Measurements from ENCODE around the gene DGAT2L6. TPM values are rescaled to one million over a fixed set of nuclear protein-coding genes. Genes with fewer than 3 reads are reported as not detected.
"Not testable (repeated sequence)": the region's sequence is repeated elsewhere in the genome, so short reads cannot be mapped to it uniquely, and the experiment has no call there.

The DGAT2L6 gene
- total RNA-seq, 1 experiment from 2014 or later, result not detected

DNA sequence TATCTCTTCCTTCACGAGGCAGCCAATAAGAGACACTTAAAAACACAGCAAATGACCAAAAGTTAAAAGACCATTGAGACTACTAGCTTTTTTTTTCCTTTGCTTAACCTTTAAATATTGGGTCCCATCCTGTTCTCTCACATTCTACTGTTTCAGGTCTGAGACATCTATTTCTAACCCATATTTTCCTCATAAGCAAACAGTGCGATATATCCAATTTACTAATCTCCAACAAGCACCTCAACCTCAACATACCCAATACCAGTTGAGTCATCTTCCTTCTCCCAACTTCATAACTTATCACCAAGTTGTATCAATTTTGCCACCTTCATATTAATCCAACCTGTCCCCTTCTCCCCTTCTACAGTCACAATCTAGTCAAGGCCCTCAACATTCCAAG, 64.2 kb downstream of the DGAT2L6 start:
- H3K4me1 Mint-ChIP-seq, result peaks cover 13% of the 10 kb centered on the region
- no peaks in the 10 kb centered on the region for H3K9me3 Mint-ChIP-seq
- no peak overlapping the region for H3K27ac Mint-ChIP-seq
- H3K27me3 Mint-ChIP-seq (ENCODE audit: low read depth), result no peaks in the 10 kb centered on the region
- ChIA-PET POLR2A (no interaction called here), CTCF (no interaction called here)
- no peak overlapping the region for H3K4me3 Mint-ChIP-seq
- TF ChIP-seq ZBTB43 (CRISPR knock-in tag; IDR thresholded peaks at IDR 0.05) (no peak), MXD4 (CRISPR knock-in tag; IDR thresholded peaks at IDR 0.05; ENCODE audit: borderline replicate concordance) (no peak), ZNF423 (CRISPR knock-in tag; IDR thresholded peaks at IDR 0.05) (no peak)
- TF ChIP-seq, protein P1, sequence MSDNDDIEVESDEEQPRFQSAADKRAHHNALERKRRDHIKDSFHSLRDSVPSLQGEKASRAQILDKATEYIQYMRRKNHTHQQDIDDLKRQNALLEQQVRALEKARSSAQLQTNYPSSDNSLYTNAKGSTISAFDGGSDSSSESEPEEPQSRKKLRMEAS (CRISPR knock-in tag; IDR thresholded peaks at IDR 0.05), result no peak
- DNase-seq (ENCODE audit: low spot score) (no peak), ATAC-seq (no peak)
- no peaks in the 10 kb centered on the region for H3K36me3 Mint-ChIP-seq

DNA sequence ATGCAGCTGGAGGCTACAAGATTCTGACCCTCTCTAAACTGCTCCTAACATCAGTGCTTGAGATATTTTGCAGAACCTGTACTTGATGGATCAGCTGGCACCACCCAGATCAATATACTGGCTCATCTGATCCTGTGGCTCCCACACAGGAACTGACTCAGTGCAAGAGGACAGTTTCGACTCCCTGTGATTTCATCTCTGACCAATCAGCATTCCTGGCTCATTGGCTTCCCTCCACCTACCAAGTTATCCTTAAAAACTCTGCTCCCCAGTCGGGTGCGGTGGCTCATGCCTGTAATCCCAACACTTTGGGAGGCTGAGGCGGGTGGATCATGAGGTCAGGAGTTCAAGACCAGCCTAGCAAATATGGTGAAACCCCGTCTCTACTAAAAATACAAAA, 66.3 kb downstream of the DGAT2L6 start:
- H3K36me3 Mint-ChIP-seq; DNase-seq (ENCODE audit: low spot score); H3K27me3 Mint-ChIP-seq (ENCODE audit: low read depth); H3K27ac Mint-ChIP-seq; H3K9me3 Mint-ChIP-seq; ATAC-seq; H3K4me3 Mint-ChIP-seq; POLR2A ChIA-PET; CTCF ChIA-PET: not testable (repeated sequence)
- H3K4me1 Mint-ChIP-seq, result peaks cover 13% of the 10 kb centered on the region

DNA sequence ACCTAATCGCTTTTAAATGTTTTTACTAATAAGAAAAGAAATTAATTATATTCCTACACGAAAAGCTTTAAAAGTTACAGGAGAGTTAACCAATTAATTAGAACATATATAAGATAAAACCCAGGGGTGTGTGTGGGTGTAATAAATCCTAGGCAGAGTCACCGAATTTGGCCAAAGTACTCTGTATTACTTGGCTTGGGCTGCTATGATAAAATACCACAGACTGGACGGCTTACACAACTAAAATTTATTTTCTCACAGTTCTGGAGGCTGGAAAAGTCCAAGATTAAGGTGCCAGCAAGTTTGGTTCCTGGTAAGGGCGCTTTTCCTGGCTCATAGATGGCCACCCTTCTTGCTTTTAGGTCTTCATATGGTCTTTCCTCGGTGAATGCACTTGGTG, 67.6 kb downstream of the DGAT2L6 start:
- no peak for TF ChIP-seq ESRRA (CRISPR knock-in tag; IDR thresholded peaks at IDR 0.05; ENCODE audit: borderline replicate concordance)
- no peak for TF ChIP-seq CBFB (CRISPR knock-in tag; IDR thresholded peaks at IDR 0.05; ENCODE audit: low read depth)
- no peak for TF ChIP-seq JUN (CRISPR knock-in tag; IDR thresholded peaks at IDR 0.05)
- ChIA-PET POLR2A (no interaction called here), CTCF (no interaction called here)
- H3K36me3 Mint-ChIP-seq, result no peaks in the 10 kb centered on the region
- no peak overlapping the region for H3K4me3 Mint-ChIP-seq
- ATAC-seq (no peak), DNase-seq (ENCODE audit: low spot score) (no peak)
- H3K9me3 Mint-ChIP-seq, result no peaks in the 10 kb centered on the region
- H3K27me3 Mint-ChIP-seq (ENCODE audit: low read depth), result no peaks in the 10 kb centered on the region
- peaks cover 13% of the 10 kb centered on the region for H3K4me1 Mint-ChIP-seq
- H3K27ac Mint-ChIP-seq, result no peak overlapping the region

DNA sequence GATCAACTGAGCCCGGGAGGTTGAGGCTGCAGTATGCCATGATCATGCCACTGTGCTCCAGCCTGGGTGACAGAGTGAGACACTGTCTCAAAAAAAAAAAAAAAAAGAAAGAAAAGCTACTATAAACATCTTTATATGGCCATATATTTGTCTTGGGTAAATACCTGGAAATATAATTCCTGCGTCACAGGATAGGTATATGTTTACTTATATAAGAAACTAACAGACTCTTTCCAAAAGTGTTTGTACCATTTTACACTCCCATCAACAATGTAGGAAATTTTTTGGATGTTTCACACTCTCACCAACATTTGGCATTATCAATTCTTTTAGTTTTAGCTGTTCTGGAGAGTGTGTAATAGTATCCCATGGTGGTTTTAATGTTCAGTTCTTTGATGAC, 70.0 kb downstream of the DGAT2L6 start:
- H3K27ac Mint-ChIP-seq, result no peak overlapping the region
- DNase-seq (ENCODE audit: low spot score) (no peak), ATAC-seq (no peak)
- no peaks in the 10 kb centered on the region for H3K36me3 Mint-ChIP-seq
- no peak overlapping the region for H3K4me3 Mint-ChIP-seq
- H3K27me3 Mint-ChIP-seq (ENCODE audit: low read depth), result no peaks in the 10 kb centered on the region
- TF ChIP-seq, protein P2, sequence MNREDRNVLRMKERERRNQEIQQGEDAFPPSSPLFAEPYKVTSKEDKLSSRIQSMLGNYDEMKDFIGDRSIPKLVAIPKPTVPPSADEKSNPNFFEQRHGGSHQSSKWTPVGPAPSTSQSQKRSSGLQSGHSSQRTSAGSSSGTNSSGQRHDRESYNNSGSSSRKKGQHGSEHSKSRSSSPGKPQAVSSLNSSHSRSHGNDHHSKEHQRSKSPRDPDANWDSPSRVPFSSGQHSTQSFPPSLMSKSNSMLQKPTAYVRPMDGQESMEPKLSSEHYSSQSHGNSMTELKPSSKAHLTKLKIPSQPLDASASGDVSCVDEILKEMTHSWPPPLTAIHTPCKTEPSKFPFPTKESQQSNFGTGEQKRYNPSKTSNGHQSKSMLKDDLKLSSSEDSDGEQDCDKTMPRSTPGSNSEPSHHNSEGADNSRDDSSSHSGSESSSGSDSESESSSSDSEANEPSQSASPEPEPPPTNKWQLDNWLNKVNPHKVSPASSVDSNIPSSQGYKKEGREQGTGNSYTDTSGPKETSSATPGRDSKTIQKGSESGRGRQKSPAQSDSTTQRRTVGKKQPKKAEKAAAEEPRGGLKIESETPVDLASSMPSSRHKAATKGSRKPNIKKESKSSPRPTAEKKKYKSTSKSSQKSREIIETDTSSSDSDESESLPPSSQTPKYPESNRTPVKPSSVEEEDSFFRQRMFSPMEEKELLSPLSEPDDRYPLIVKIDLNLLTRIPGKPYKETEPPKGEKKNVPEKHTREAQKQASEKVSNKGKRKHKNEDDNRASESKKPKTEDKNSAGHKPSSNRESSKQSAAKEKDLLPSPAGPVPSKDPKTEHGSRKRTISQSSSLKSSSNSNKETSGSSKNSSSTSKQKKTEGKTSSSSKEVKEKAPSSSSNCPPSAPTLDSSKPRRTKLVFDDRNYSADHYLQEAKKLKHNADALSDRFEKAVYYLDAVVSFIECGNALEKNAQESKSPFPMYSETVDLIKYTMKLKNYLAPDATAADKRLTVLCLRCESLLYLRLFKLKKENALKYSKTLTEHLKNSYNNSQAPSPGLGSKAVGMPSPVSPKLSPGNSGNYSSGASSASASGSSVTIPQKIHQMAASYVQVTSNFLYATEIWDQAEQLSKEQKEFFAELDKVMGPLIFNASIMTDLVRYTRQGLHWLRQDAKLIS (CRISPR knock-in tag; IDR thresholded peaks at IDR 0.05; ENCODE audit: borderline replicate concordance), result no peak
- ChIA-PET POLR2A (no interaction called here), CTCF (no interaction called here)
- no peaks in the 10 kb centered on the region for H3K9me3 Mint-ChIP-seq
- peaks cover 13% of the 10 kb centered on the region for H3K4me1 Mint-ChIP-seq

DNA sequence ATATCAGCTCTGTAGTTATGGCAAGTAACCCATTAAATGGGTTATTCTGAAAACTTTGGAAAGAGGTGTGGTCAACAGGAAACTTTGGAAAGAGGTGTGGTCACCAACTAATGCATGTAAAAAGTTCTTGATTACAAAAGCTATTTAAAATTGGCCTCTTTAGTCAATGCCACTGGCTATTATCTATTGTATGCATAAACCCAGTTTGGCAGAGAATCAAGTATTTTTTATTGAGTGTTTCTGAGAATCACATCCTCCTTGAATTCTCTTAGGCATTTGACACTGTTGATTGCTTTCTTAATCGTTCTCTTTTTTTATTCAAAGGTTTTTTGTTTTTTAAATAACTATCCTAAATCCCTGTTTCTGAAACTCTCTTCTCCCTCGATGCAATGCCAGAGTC, 75.2 kb downstream of the DGAT2L6 start:
- Mint-ChIP-seq H3K4me1 (peaks cover 25% of the 10 kb centered on the region), H3K9me3 (no peaks in the 10 kb centered on the region; the same call in 1 of the 2 replicates), H3K27me3 (ENCODE audit: low read depth) (no peaks in the 10 kb centered on the region; the same call in 1 of the 2 replicates), H3K27ac (no peak overlapping the region), H3K4me3 (no peak overlapping the region), H3K36me3 (no peaks in the 10 kb centered on the region)
- ChIA-PET POLR2A (no interaction called here), CTCF (interaction anchor here (1.6 kb wide), 1 partner anchor 10 kb away, joined by 5 read pairs; no protein-coding TSS in a partner anchor)
- ATAC-seq, result no peak
- DNase-seq (ENCODE audit: low spot score), result no peak
- TF ChIP-seq JAZF1 (CRISPR knock-in tag; IDR thresholded peaks at IDR 0.05), result no peak
- no peak for TF ChIP-seq ZSCAN18 (CRISPR knock-in tag; IDR thresholded peaks at IDR 0.05)
- TF ChIP-seq HMGA2 (CRISPR knock-in tag; IDR thresholded peaks at IDR 0.05), result no peak
- no peak for TF ChIP-seq MYBL2 (CRISPR knock-in tag; IDR thresholded peaks at IDR 0.05)
- TF ChIP-seq HMGXB4 (CRISPR knock-in tag; IDR thresholded peaks at IDR 0.05), result no peak
- TF ChIP-seq ZNF416 (CRISPR knock-in tag; IDR thresholded peaks at IDR 0.05), result no peak
- TF ChIP-seq GTF2I (CRISPR knock-in tag; conservative IDR thresholded peaks at IDR 0.05), result no peak
- no peak for TF ChIP-seq JUN (CRISPR knock-in tag; IDR thresholded peaks at IDR 0.05)
- no peak for TF ChIP-seq NFE2L1 (CRISPR knock-in tag; IDR thresholded peaks at IDR 0.05)
- no peak for TF ChIP-seq E2F5 (CRISPR knock-in tag; IDR thresholded peaks at IDR 0.05)
- no peak for TF ChIP-seq SMAD3 (CRISPR knock-in tag; IDR thresholded peaks at IDR 0.05; ENCODE audit: borderline replicate concordance)

Data from WTC11 (cell line).